ENCODE results near the gene PDE8A. TPM values are rescaled to one million over a fixed set of nuclear protein-coding genes. Genes with fewer than 3 reads are reported as not detected.

Gene PDE8A
- total and polyA plus RNA-seq, 10 of the 15 experiments (the other 5 are each of a cell fraction or from before 2014, with no cell fraction given), result 6.7 to 69.2 (median 27.2) TPM

DNA sequence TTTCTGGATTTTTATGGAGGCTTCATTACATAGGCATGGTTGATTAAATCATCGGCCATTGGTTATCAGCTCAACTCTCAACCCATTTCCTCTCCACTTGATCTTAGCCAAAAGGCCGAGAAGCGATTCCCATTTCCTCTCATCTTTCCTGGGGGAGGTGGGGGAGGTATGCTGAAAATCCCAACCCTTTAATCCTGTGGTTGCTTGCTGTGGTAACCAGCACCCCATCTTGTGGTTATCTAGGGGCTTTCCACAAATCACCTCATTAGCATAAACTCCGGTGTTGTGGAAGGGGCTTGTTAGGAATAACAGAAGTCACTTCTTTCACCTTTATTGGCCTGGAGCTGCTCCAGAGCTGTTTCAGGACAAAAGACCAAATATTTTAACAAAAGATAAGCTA, 20.9 kb downstream of the PDE8A start (continued):
- TF ChIP-seq IKZF2 (IDR thresholded peaks at IDR 0.05), result peak; percentile 75 to 82
- TF ChIP-seq EGR1 (IDR thresholded peaks at IDR 0.05; ENCODE audit: borderline replicate concordance in 1 of 2, low read depth in 2 of 2, low read length in 2 of 2), result no peak

- Histone ChIP-seq H3K9ac (ENCODE audit: control insufficient read depth, insufficient read depth, low read length) (no peak overlapping the region), H3K27ac (ENCODE audit: control insufficient read depth, insufficient read depth) (no peak overlapping the region), H3K27me3 (replicated peaks in 1 of 2; ENCODE audit: control insufficient read depth in 2 of 2, insufficient read depth in 2 of 2, low read length in 1 of 2) (no peaks in the 10 kb centered on the region), H3K4me1 (ENCODE audit: control insufficient read depth, insufficient read depth, low read length) (peaks cover 33% of the 10 kb centered on the region), H4K20me1 (ENCODE audit: control insufficient read depth, insufficient read depth) (no peaks in the 10 kb centered on the region), H3K9me3 (replicated peaks; ENCODE audit: control insufficient read depth, insufficient read depth, low read length) (no peaks in the 10 kb centered on the region), H2AFZ (ENCODE audit: control insufficient read depth, low read depth, low read length) (no peak overlapping the region), H3K36me3 (ENCODE audit: control insufficient read depth in 2 of 2, insufficient read depth in 2 of 2, low read length in 1 of 2) (no peaks in the 10 kb centered on the region; a peak in 1 of 4 replicates), H3K79me2 (ENCODE audit: control insufficient read depth, insufficient read depth, low read length) (peaks cover 43% of the 10 kb centered on the region), H3K4me3 (no peak overlapping the region), H3K4me2 (ENCODE audit: control insufficient read depth, insufficient read depth) (no peak overlapping the region)
- in situ Hi-C loops (cut with MboI), result no loop called here
- peak; percentile 81; the same call in 1 of the 2 replicates for TF ChIP-seq SPI1 (IDR thresholded peaks at IDR 0.05; ENCODE audit: borderline replicate concordance, insufficient read depth, low read depth, low read length)
- no peak for TF ChIP-seq CTCF (IDR thresholded peaks at IDR 0.05 in 2 of 3, conservative IDR thresholded peaks at IDR 0.05 in 1 of 3; ENCODE audit: control insufficient read depth in 2 of 3, extremely low read depth in 1 of 3, insufficient read depth in 1 of 3, low read depth in 3 of 3, low read length in 3 of 3)
- no peak for TF ChIP-seq HDAC6 (IDR thresholded peaks at IDR 0.05; ENCODE audit: unreplicated experiment)
- TF ChIP-seq MEF2A (IDR thresholded peaks at IDR 0.05; ENCODE audit: insufficient read depth, low read depth, low read length), result no peak
- no peak for TF ChIP-seq HSF1 (IDR thresholded peaks at IDR 0.05; ENCODE audit: low read depth, low read length)
- 0 out of 2 replicates have a peak, but pooled peaks have one; percentile 9 for TF ChIP-seq IKZF1 (conservative IDR thresholded peaks at IDR 0.05)
- POLR2A ChIA-PET, result interaction anchor here (1.0 to 6.1 kb wide), 8 partner anchors 11 to 27 kb away, joined by 3 to 39 read pairs (median 8); partner anchors contain the start of gene PDE8A
- SMC1A ChIA-PET (ENCODE audit: uncharacterized antibody, unreplicated experiment), result interaction anchor here (0.8 to 5.4 kb wide), 10 partner anchors 9 to 40 kb away, joined by 3 to 49 read pairs (median 10); no protein-coding TSS in a partner anchor
- CTCF ChIA-PET, result interaction anchor here (1.1 to 3.2 kb wide), 8 partner anchors 10 to 40 kb away, joined by 3 to 17 read pairs (median 4); no protein-coding TSS in a partner anchor
- intact Hi-C loops (cut with micrococcal nuclease; ENCODE audit: unreplicated experiment), result no loop called here
- BruUV-seq (replicated peaks), result no TSS peak
- WGBS (ENCODE audit: insufficient coverage, insufficient replicate concordance, low lambda C conversion rate, missing lambda C conversion rate), result 65% methylated on average over 3 of the region's 3 CpGs
- RAD21 ChIA-PET (ENCODE audit: unreplicated experiment), result interaction anchor here (0.7 to 3.1 kb wide), 11 partner anchors 9 to 165 kb away, joined by 3 to 18 read pairs (median 4); no protein-coding TSS in a partner anchor
- FAIRE-seq (peak; percentile 35), ATAC-seq (peak; percentile 70), DNase-seq (ENCODE audit: low read depth, low spot score) (no peak)
Observed at GRCh38 chr15:85003593-85004312, 22.1 kb downstream of the PDE8A start.
